CD4-positive, alpha-beta memory T cell (primary cell): ENCODE data around the gene ADORA2A. TPM values are rescaled to one million over a fixed set of nuclear protein-coding genes. Genes with fewer than 3 reads are reported as not detected.

Experiments used
- CTCF ChIA-PET: fragments of 350-600 bp; sonication (Branson Sonifier 250); formaldehyde crosslinking; loops from one replicate; lab custom pipeline; 2021; ENCODE audit warnings: inconsistent platforms; ENCODE audit not compliant: partially characterized antibody; lab: Charles Lee
- POLR2A ChIA-PET: fragments of 350-600 bp; sonication (Branson Sonifier 250); formaldehyde crosslinking; loops from one replicate; lab custom pipeline; 2021; ENCODE audit not compliant: partially characterized antibody; lab: Charles Lee
- DNase-seq, 5 donors: peaks; one replicate each; pipeline versions ENCODE4 v3.0.0 to v3.0.0-alpha.2; 2020 to 2022; ENCODE audit warnings: mixed read lengths in 1 of 5
- H3K27ac ChIP-seq: one replicate; pipeline ENCODE4 v1.7.0; 2013; ENCODE audit warnings: low read depth, low read length
- H3K27me3 ChIP-seq: 2 replicates; pipeline ENCODE4 v1.7.0; 2013; ENCODE audit warnings: mild to moderate bottlenecking, low read length, moderate library complexity; ENCODE audit not compliant: insufficient read depth
- H3K36me3 ChIP-seq: 2 replicates; pipeline ENCODE4 v1.7.0; 2013; ENCODE audit warnings: mild to moderate bottlenecking, low read length, moderate library complexity; ENCODE audit not compliant: insufficient read depth
- H3K4me1 ChIP-seq: 2 replicates; pipeline ENCODE4 v1.7.0; 2013; ENCODE audit warnings: mild to moderate bottlenecking, low read length, moderate library complexity; ENCODE audit not compliant: insufficient read depth
- H3K4me3 ChIP-seq, 2 donors: one replicate each; pipeline ENCODE4 v1.7.0; 2013; ENCODE audit warnings: low read length in 2 of 2, mild to moderate bottlenecking in 1 of 2
- H3K9me3 ChIP-seq, 2 donors: one replicate each; pipeline ENCODE4 v1.7.0; 2013; ENCODE audit warnings: low read length in 2 of 2, control low read depth in 1 of 2; ENCODE audit not compliant: control insufficient read depth in 1 of 2
- H3K27ac Mint-ChIP-seq, 7 donors: one replicate each; pipeline ENCODE4 v1.8.0; 2020 to 2021; ENCODE audit warnings: mixed read lengths in 7 of 7, mild to moderate bottlenecking in 6 of 7, inconsistent platforms in 3 of 7, moderate library complexity in 3 of 7
- H3K27me3 Mint-ChIP-seq, 2 donors: one replicate each; pipeline ENCODE4 v1.8.0; 2020 to 2021; ENCODE audit warnings: mixed read lengths in 2 of 2
- H3K36me3 Mint-ChIP-seq, 2 donors: one replicate each; pipeline ENCODE4 v1.8.0; 2020 to 2021; ENCODE audit warnings: mixed read lengths in 2 of 2, inconsistent platforms in 1 of 2, mild to moderate bottlenecking in 1 of 2
- H3K4me1 Mint-ChIP-seq, 4 donors: one replicate each; pipeline ENCODE4 v1.8.0; 2020 to 2021; ENCODE audit warnings: mixed read lengths in 4 of 4, mild to moderate bottlenecking in 1 of 4
- H3K4me3 Mint-ChIP-seq, 8 donors: one replicate each; pipeline ENCODE4 v1.8.0; 2020 to 2021; ENCODE audit warnings: mixed read lengths in 8 of 8, mild to moderate bottlenecking in 7 of 8, moderate library complexity in 6 of 8, inconsistent platforms in 3 of 8
- H3K9me3 Mint-ChIP-seq, 8 donors: one replicate each; pipeline ENCODE4 v1.8.0; 2020 to 2021; ENCODE audit warnings: mixed read lengths in 8 of 8, mild to moderate bottlenecking in 5 of 8, inconsistent platforms in 3 of 8, moderate library complexity in 1 of 8
- intact Hi-C: fragments of 100-400 bp; cut with micrococcal nuclease; formaldehyde crosslinking; loops from one replicate; pipeline ENCODE4 v1.15.1; 2023
- polyA plus RNA-seq, 2 donors: library from polyadenylated mRNA; unstranded; fragments of 300-500 nt; fragmentation: Illumina TruSeq; gene quantifications; one replicate each; pipeline ENCODE4 v1.2.3, GENCODE V29; 2021
- total RNA-seq, 2 experiments: library from RNA; stranded (reverse); gene quantifications; one replicate each; pipeline ENCODE4 v1.2.3, GENCODE V29; 2021

Gene ADORA2A
- total and polyA plus RNA-seq, 4 experiments from 2014 or later = 34.5 to 74.7 (median 50.8) TPM

- ChIA-PET CTCF (interaction anchor here (0.8 kb wide), 1 partner anchor 37 kb away, joined by 3 read pairs; no protein-coding TSS in a partner anchor), POLR2A (interaction anchor here (0.9 kb wide), 1 partner anchor 10 kb away, joined by 3 read pairs; no protein-coding TSS in a partner anchor)
Observed at GRCh38 chr22:24446260-24446611, 18.8 kb downstream of the ADORA2A start.

GRCh38 chr22:24450610-24451009 is 23.2 kb downstream of the ADORA2A start:
- no peaks in the 10 kb centered on the region for H3K4me1 ChIP-seq
- Mint-ChIP-seq H3K27ac (peak overlapping the region in 2 of 7 donors; percentile 15 to 40), H3K4me3 (no peak overlapping the region), H3K4me1 (peaks cover 0 to 4% (median 3%) of the 10 kb centered on the region in 4 donors), H3K27me3 (no peaks in the 10 kb centered on the region), H3K36me3 (peaks cover 0 to 4% of the 10 kb centered on the region in 2 donors), H3K9me3 (peaks cover 0 to 12% (median 5%) of the 10 kb centered on the region in 8 donors)
- peaks cover 0 to 4% of the 10 kb centered on the region in 2 donors for H3K9me3 ChIP-seq
- no peak overlapping the region for H3K4me3 ChIP-seq
- intact Hi-C loops = no loop called here
- H3K27ac ChIP-seq = no peak overlapping the region
- CTCF ChIA-PET = no interaction called here
- POLR2A ChIA-PET = no interaction called here
- no peaks in the 10 kb centered on the region for H3K27me3 ChIP-seq
- no peak for DNase-seq
- H3K36me3 ChIP-seq = no peaks in the 10 kb centered on the region

More at GRCh38 chr22:24446260-24446611, 18.8 kb downstream of the ADORA2A start:
- H3K27ac ChIP-seq = no peak overlapping the region
- H3K27me3 Mint-ChIP-seq = no peaks in the 10 kb centered on the region
- no peaks in the 10 kb centered on the region for H3K27me3 ChIP-seq
- H3K4me1 Mint-ChIP-seq = peaks cover 3 to 20% (median 10%) of the 10 kb centered on the region in 4 donors
- H3K4me3 ChIP-seq = no peak overlapping the region
- H3K27ac Mint-ChIP-seq = peak overlapping the region in 1 of 7 donors; percentile 30
- no peak overlapping the region for H3K4me3 Mint-ChIP-seq
- intact Hi-C loops = no loop called here
- DNase-seq = no peak
- H3K9me3 ChIP-seq = peaks cover 0 to 2% of the 10 kb centered on the region in 2 donors
- H3K36me3 Mint-ChIP-seq = peaks cover 15 to 34% of the 10 kb centered on the region in 2 donors
- no peaks in the 10 kb centered on the region for H3K4me1 ChIP-seq
- peaks cover 0 to 8% (median 2%) of the 10 kb centered on the region in 8 donors for H3K9me3 Mint-ChIP-seq
- H3K36me3 ChIP-seq = peaks cover 27% of the 10 kb centered on the region

GRCh38 chr22:24451162-24451561 is 23.8 kb downstream of the ADORA2A start:
- Mint-ChIP-seq H3K36me3 (peaks cover 0 to 4% of the 10 kb centered on the region in 2 donors), H3K4me3 (no peak overlapping the region), H3K9me3 (peaks cover 0 to 12% (median 5%) of the 10 kb centered on the region in 8 donors), H3K27ac (no peak overlapping the region), H3K27me3 (no peaks in the 10 kb centered on the region), H3K4me1 (peaks cover 0 to 4% (median 3%) of the 10 kb centered on the region in 4 donors)
- Histone ChIP-seq H3K9me3 (peaks cover 0 to 4% of the 10 kb centered on the region in 2 donors), H3K27me3 (no peaks in the 10 kb centered on the region), H3K4me3 (no peak overlapping the region), H3K4me1 (no peaks in the 10 kb centered on the region), H3K27ac (no peak overlapping the region), H3K36me3 (no peaks in the 10 kb centered on the region)
- intact Hi-C loops = no loop called here
- POLR2A ChIA-PET = no interaction called here
- DNase-seq = no peak
- CTCF ChIA-PET = no interaction called here

GRCh38 chr22:24453853-24454252 is 26.5 kb downstream of the ADORA2A start:
- Mint-ChIP-seq H3K4me3 (no peak overlapping the region), H3K4me1 (peaks cover 0 to 4% (median 0%) of the 10 kb centered on the region in 4 donors), H3K27me3 (no peaks in the 10 kb centered on the region), H3K27ac (no peak overlapping the region), H3K36me3 (no peaks in the 10 kb centered on the region), H3K9me3 (peaks cover 0 to 12% (median 5%) of the 10 kb centered on the region in 8 donors)
- intact Hi-C loops = no loop called here
- H3K36me3 ChIP-seq = no peaks in the 10 kb centered on the region
- ChIA-PET POLR2A (no interaction called here), CTCF (interaction anchor here (3.7 kb wide), 1 partner anchor 31 kb away, joined by 14 read pairs; no protein-coding TSS in a partner anchor)
- H3K27me3 ChIP-seq = no peaks in the 10 kb centered on the region
- no peak overlapping the region for H3K27ac ChIP-seq
- H3K9me3 ChIP-seq = peaks cover 0 to 4% of the 10 kb centered on the region in 2 donors
- DNase-seq = no peak
- no peak overlapping the region for H3K4me3 ChIP-seq
- H3K4me1 ChIP-seq = no peaks in the 10 kb centered on the region

- Mint-ChIP-seq H3K4me1 (peaks cover 0 to 2% (median under 1%) of the 10 kb centered on the region in 4 donors), H3K27ac (no peak overlapping the region), H3K36me3 (no peaks in the 10 kb centered on the region), H3K27me3 (no peaks in the 10 kb centered on the region), H3K9me3 (peaks cover 0 to 12% (median 5%) of the 10 kb centered on the region in 8 donors), H3K4me3 (no peak overlapping the region)
- intact Hi-C loops = no loop called here
- H3K27me3 ChIP-seq = no peaks in the 10 kb centered on the region
- ChIA-PET CTCF (interaction anchor here (3.7 kb wide), 1 partner anchor 32 kb away, joined by 14 read pairs; no protein-coding TSS in a partner anchor), POLR2A (no interaction called here)
- H3K4me3 ChIP-seq = no peak overlapping the region
- no peaks in the 10 kb centered on the region for H3K36me3 ChIP-seq
- H3K27ac ChIP-seq = no peak overlapping the region
- no peak for DNase-seq
- peaks cover 0 to 4% of the 10 kb centered on the region in 2 donors for H3K9me3 ChIP-seq
- no peaks in the 10 kb centered on the region for H3K4me1 ChIP-seq
Observed at GRCh38 chr22:24455039-24455438, 27.6 kb downstream of the ADORA2A start.

GRCh38 chr22:24455751-24456426 is 28.5 kb downstream of the ADORA2A start:
- peaks cover 0 to 10% (median 4%) of the 10 kb centered on the region in 8 donors for H3K9me3 Mint-ChIP-seq
- no peaks in the 10 kb centered on the region for H3K36me3 Mint-ChIP-seq
- Histone ChIP-seq H3K27me3 (no peaks in the 10 kb centered on the region), H3K4me1 (no peaks in the 10 kb centered on the region), H3K27ac (no peak overlapping the region), H3K4me3 (no peak overlapping the region), H3K9me3 (peaks cover 0 to 4% of the 10 kb centered on the region in 2 donors), H3K36me3 (no peaks in the 10 kb centered on the region)
- H3K27me3 Mint-ChIP-seq = no peaks in the 10 kb centered on the region
- POLR2A ChIA-PET = no interaction called here
- CTCF ChIA-PET = interaction anchor here (3.7 kb wide), 1 partner anchor 33 kb away, joined by 14 read pairs; no protein-coding TSS in a partner anchor
- intact Hi-C loops = no loop called here
- H3K4me1 Mint-ChIP-seq = peaks cover 0 to 2% (median under 1%) of the 10 kb centered on the region in 4 donors
- DNase-seq = no peak
- H3K27ac Mint-ChIP-seq = peak overlapping the region in 1 of 7 donors; percentile 41
- H3K4me3 Mint-ChIP-seq = no peak overlapping the region

GRCh38 chr22:24457894-24458420 is 30.6 kb downstream of the ADORA2A start:
- Histone ChIP-seq H3K27me3 (no peaks in the 10 kb centered on the region), H3K4me1 (no peaks in the 10 kb centered on the region), H3K4me3 (no peak overlapping the region), H3K27ac (no peak overlapping the region), H3K9me3 (no peaks in the 10 kb centered on the region), H3K36me3 (no peaks in the 10 kb centered on the region)
- Mint-ChIP-seq H3K27me3 (no peaks in the 10 kb centered on the region), H3K36me3 (no peaks in the 10 kb centered on the region), H3K4me3 (no peak overlapping the region), H3K9me3 (no peaks in the 10 kb centered on the region), H3K4me1 (peaks cover 0 to 1% (median 0%) of the 10 kb centered on the region in 4 donors), H3K27ac (no peak overlapping the region)
- DNase-seq = no peak
- CTCF ChIA-PET = no interaction called here
- intact Hi-C loops = no loop called here
- POLR2A ChIA-PET = no interaction called here
